Measurements from ENCODE around the gene LIG3. TPM values are rescaled to one million over a fixed set of nuclear protein-coding genes. Genes with fewer than 3 reads are reported as not detected.
"Not testable (repeated sequence)": the region's sequence is repeated elsewhere in the genome, so short reads cannot be mapped to it uniquely, and the experiment has no call there.

LIG3 gene
- polyA plus RNA-seq, 3 donors = 32.3 to 38.5 (median 38.1) TPM

DNA sequence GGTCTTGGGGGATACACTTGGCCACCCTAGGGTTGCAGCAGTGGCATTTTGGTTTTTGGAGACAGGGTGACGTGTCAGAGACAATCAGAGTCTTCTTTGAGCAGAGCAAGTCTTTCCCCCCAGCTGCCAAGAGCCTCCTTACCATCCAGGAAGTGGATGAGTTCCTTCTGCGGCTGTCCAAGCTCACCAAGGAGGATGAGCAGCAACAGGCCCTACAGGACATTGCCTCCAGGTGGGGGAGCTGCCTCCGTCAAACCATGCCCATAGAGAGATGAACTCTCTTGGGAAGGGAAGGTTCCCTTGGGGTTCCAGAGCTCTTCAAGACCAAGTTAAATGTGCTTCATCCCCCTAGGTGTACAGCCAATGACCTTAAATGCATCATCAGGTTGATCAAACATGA lies 11.3 kb downstream of the LIG3 start:
- no peak for DNase-seq (ENCODE audit: extremely low read depth in 1 of 11, low read depth in 9 of 11, low spot score in 4 of 11)

DNA sequence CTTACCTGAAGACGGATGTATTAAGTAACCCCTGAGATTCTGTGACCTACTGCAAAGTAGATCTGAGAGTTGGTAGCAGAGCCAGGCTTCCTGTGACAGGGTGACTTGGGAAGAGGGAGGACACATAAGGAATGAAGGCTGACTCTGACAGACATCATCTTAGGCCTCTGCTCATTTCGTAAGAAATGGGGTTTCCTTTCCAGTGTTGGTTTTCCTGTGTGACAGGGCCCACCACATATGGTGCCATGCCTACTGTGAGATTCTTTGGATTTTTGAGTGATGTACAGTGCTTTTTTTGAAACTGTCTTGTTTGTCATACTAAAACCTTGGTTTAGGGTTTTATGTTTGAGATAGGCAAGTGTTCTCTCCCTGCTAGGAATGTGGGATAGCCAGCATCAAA lies 12.7 kb downstream of the LIG3 start:
- no peak for DNase-seq (ENCODE audit: extremely low read depth in 1 of 11, low read depth in 9 of 11, low spot score in 4 of 11)

DNA sequence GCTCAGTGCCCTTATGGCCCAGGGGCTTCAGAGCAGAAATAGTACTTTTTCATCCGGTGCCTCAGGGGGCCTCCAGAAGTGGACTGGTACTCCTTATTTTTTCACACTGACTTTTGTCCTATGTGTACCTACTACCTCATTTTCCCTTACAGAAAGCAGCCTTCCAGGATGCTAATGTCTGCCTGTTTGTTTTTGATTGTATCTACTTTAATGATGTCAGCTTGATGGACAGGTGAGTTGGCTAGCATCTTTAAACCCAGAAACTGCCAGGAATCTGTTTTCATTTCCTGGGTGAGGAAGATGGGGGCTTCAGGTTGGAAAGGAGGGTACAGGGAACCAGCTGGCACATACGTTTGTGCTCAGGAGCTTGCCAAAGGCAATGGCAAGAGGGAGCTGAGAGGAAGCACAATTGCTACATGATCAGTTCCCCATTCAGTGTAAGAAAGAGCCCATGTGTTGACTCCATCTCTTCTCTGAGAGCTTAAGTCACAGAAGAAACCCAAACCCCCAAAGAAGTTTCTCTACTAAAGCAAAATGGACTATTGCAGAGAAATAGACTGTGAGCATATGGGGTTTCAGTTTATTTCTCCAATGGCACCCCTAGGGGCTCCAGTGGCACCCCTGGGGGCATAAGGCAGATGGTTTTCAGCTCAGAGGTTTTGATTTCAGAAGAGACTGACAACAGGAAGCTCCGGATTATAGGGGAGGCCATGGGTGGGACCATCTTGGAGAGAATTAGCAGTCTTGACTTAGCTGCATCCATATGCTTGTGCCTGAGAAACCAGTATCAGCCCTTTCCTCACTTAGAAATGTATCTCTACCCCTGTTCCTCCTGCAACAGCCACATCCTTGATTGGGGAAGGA lies 16.3 kb downstream of the LIG3 start:
- DNase-seq (ENCODE audit: extremely low read depth in 1 of 11, low read depth in 9 of 11, low spot score in 4 of 11) = no peak

DNA sequence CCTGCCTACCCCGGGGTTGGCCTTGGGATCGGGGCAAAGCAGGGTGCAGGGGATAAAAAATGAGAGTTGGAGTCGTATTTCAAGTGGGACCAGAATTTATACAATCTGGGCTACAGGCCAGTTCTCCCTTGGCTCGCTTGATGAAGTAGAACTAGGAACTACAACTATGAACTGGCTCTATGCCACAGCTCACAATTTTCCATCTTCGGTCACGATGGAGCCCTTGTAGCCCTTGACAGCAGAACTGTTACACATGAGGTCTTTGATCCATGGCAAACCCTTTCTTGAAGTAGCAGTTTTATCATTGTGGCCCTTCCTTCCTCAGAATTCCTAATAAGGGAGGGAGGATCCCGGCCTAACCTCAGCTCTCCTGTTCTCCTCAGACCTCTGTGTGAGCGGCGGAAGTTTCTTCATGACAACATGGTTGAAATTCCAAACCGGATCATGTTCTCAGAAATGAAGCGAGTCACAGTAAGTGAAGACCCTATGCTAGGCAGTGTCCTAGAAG lies 17.1 kb downstream of the LIG3 start:
- peak; percentile 55 to 86 (median 69) for DNase-seq (ENCODE audit: extremely low read depth in 1 of 11, low read depth in 9 of 11, low spot score in 4 of 11)

DNA sequence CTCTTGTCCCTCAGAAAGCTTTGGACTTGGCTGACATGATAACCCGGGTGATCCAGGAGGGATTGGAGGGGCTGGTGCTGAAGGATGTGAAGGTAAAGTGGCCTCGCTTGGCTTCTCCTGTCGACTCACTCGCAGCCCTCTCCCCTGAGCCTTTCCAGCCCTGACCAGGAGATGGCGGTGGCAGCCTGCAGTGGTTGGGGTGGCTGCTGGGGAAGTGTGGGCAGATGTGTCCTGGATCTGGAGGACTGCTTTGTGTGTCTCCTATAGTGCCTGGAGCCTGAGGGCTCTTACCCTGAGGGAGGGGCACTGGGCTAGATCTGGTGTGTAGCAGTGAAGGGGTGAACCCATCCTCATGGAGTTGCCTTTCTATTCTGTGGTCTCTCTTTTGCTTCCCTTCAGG lies 17.9 kb downstream of the LIG3 start:
- DNase-seq (ENCODE audit: extremely low read depth in 1 of 11, low read depth in 9 of 11, low spot score in 4 of 11) = peak in 1 of 11 donors; percentile 27

DNA sequence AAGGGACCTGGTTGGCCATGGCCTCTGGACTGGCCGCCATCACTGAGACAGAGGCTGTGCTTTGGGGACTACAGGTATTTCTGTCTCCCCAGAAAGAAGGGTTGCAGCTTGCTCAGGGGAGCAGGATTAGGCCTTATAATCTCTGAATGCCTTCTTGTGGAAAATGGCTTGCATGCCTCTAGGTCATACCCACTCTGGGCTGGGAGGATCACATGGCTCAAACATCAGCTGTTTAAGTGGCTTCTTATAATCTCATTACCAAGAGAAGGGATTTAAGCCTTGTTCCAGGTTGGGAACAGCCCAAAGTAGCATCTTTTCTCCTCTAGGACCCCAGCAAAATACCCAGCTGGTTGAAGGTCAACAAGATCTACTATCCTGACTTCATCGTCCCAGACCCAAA lies 19.1 kb downstream of the LIG3 start:
- no peak for DNase-seq (ENCODE audit: extremely low read depth in 1 of 11, low read depth in 9 of 11, low spot score in 4 of 11)

DNA sequence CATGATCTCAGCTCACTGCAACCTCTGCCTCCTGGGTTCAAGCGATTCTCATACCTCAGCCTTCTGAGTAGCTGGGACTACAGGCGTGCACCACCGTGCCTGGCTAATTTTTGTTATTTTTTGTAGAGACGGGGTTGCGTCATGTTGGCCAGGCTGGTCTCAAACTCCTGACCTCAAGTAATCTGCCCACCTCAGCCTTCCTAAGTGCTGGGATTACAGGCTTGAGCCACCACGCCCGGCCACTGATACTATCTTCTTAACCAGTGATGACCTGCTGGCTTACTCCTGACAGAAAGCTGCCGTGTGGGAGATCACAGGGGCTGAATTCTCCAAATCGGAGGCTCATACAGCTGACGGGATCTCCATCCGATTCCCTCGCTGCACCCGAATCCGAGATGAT lies 20.7 kb downstream of the LIG3 start:
- not testable (repeated sequence) for DNase-seq (ENCODE audit: extremely low read depth in 1 of 11, low read depth in 9 of 11, low spot score in 4 of 11)

DNA sequence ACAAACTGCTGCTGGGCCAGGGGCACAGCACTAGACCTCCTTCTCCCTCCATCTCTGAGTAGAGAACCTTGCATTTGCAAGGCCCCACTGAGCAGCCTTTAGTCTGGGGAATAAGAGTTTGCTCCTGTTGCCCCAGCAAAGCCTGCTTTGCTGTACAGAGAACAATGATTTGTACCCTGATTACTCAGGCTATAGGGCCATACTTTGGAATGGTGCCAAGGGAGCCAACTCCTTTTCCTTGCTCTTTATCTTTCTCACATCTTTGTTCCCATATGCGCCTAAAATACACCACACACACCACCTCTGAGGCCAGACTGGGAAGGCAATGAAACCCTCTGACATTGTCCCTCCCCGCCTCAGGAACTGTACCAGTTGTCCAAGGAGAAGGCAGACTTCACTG lies 21.2 kb downstream of the LIG3 start:
- no peak for DNase-seq (ENCODE audit: extremely low read depth in 1 of 11, low read depth in 9 of 11, low spot score in 4 of 11)

DNA sequence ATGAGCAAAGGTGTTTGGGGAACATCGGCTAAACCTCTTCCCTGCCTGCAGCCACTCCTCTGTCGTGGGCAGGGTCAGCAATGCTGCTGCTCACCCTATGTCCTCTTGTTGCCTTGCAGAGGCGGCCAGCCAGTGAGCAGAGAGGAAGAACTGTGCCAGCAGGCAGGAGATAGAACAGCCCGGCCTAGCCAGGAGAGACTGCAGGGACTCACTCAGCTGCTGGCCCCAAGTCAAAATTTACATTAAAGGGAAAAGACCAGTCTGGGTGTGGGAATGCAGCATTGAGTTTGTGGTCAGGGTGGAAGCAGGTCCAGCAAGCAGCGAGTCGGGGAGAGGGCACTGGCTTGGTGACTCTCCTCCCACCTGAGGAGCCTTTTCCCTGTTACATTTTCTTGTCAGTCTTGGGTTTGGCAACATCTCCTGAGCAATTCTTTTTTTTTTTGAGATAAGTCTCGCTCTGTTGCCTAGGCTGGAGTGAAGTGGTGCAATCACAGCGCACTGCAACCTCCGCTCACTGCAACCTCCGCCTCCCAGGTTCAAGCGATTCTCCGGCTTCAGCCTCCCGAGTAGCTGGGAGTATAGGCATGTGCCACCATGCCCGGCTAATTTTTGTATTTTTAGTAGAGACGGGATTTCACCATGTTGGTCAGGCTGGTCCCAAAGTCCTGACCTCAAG lies 22.7 kb downstream of the LIG3 start:
- DNase-seq (ENCODE audit: extremely low read depth in 1 of 11, low read depth in 9 of 11, low spot score in 4 of 11) = no peak

DNA sequence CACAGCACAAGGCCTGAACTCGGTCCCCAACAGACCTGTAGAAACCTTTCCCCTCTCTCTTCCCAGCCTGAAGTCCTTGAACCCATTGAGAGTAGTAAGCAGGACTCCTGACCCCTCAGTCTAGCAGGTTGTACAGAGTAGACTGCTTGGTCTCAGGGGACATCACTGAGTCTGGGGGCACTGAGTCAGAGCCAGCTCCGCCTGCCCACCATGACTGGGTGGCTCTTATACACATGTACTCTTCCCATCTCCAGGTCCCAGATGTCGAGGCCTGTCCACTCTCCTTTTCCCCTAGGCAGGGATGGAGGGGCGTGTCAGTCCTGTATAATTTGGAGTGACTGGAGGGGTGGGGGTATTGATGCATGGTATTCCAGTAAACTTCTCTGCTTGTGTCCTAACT lies 23.5 kb downstream of the LIG3 start:
- no peak for DNase-seq (ENCODE audit: extremely low read depth in 1 of 11, low read depth in 9 of 11, low spot score in 4 of 11)

DNA sequence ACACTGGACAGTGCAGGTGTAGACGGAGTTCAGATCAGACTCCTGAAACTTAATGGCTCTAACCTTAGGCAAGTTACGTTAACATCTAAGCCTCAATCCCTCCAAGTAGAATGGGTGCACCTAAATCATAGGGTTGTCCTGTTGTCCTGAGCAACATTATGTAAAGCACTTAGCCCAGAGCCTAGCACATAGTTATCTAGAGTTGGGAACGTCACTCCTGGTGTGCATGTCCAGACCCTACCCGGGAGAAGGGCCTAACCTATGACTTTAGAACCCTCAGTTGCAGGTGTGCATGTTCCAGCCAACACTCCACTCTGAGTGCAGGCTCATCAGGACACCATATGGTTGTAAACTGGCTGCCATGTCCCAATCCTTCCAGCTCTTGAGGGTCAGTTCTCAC lies 26.0 kb downstream of the LIG3 start:
- DNase-seq (ENCODE audit: extremely low read depth in 1 of 11, low read depth in 9 of 11, low spot score in 4 of 11) = no peak

DNA sequence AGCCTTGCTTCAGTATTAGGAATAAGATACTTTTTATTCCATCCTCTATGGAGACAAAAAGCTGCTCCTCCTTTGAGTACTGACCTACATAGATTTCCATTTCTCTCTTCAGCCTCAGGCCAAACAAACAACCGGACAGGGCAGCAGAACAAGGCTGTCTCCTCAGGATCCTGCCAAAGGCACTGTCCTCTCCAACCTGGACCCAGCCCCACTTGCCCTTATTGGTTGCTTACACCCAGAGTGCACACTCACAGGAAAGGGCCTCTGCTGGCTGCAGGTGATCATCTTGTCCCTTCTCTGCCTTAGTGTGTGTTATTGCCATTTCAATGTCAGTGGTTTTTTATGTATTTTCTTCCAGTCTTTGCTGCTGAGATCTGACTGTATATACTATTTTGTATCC lies 26.6 kb downstream of the LIG3 start:
- DNase-seq (ENCODE audit: extremely low read depth in 1 of 11, low read depth in 9 of 11, low spot score in 4 of 11) = no peak

DNA sequence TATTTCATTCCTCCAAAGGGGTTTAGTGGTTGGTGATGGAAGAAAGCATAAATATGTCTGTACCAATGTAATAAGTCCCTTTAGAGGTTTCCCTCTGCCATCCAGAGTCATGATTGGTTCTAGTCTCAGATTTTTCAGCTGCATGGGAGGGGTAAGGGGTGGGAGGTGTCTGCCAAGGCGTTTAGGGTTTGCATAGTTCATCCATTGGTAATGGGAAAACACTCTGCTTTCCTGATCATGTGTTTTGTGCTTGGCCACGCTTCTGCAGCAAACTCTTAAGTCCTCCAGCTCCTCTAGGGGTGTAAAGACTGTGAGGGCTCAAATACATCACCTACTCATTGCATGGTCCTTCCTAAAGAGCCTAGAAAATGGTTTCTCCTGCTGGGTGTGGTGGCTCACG lies 29.8 kb downstream of the LIG3 start:
- no peak for DNase-seq (ENCODE audit: extremely low read depth in 1 of 11, low read depth in 9 of 11, low spot score in 4 of 11)

DNA sequence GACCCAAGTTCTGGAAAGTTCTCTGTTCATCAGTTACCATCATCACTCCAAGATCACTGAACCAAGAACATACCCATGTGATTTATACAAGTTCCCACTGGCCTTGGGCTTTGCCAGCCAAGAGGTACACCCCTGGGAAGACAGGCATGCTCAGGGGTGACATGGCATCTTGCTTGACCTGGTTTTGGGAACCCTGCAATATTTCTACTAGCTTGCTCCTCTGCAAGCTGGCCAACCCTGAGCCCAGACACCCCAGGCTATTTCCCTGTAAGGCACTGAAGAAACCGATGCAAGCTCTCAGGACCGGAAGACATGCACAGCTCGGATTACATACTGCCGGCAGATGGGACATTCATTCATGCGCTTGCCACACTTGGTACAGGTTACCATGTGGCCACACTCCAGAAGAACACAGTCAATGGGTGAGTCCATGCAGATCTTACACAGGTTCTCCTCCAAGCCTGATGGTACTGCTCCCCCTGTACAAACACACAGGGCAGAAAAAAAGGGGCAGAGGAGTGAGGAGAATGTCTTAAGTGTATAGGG lies 31.4 kb downstream of the LIG3 start:
- DNase-seq (ENCODE audit: extremely low read depth in 1 of 11, low read depth in 9 of 11, low spot score in 4 of 11) = no peak

DNA sequence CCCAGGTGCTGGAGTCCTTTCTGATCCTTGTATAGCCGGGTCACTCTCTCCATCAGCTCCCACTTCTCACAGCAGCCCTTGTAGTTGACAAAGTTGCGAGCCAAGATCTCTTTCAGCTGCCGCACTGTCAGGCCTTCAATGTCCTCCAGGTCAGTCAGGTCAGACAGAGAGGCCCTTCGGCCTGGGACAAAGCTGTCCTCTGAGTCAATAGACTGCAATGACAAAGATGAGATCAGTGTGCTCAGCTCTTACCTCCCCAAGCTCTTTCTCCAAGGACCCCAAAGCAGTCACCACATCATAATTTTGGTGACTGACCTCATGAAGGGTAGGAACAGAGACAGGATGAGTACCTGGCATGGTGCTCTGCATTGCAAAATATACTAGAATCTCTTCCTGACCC lies 36.1 kb downstream of the LIG3 start:
- no peak for DNase-seq (ENCODE audit: extremely low read depth in 1 of 11, low read depth in 9 of 11, low spot score in 4 of 11)

DNA sequence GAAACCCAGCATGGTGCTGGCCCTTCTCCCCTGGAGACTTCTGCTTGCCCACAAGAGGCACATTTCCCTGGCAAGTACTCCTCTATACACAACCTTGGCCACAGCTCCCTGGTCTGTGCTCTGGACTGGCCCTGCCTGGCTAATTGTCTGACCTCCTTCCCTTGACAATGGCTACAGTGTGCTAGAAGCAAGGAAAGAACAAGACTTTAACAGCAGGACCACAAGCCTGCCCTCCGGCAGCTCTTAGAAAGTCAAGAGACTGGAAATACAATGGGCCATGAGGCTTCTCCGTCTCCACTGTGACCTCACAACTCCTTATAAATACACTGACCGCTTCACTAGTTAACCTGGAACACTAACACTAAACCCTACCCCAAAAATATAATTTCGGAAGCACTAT lies 36.7 kb downstream of the LIG3 start:
- no peak for DNase-seq (ENCODE audit: extremely low read depth in 1 of 11, low read depth in 9 of 11, low spot score in 4 of 11)

DNA sequence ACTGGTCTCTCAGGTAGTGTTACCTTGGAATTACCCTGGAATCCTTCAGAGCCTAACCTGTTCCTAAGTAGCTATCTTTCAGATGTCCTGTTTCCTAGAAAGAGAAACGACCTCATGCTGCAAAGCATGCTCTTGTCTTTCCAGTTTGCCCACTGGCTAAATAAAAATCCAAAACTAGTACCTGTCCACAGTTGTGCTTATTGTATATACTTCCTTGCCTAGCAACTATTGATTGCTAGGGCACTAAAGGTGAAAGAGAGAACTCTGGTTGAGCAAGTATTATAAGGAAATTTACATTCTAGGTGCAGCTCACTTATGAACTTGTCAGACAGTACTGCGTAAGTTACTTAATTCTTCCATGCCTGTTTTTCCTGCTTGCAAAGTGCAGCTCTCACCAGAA lies 38.5 kb downstream of the LIG3 start:
- no peak for DNase-seq (ENCODE audit: extremely low read depth in 1 of 11, low read depth in 9 of 11, low spot score in 4 of 11)

DNA sequence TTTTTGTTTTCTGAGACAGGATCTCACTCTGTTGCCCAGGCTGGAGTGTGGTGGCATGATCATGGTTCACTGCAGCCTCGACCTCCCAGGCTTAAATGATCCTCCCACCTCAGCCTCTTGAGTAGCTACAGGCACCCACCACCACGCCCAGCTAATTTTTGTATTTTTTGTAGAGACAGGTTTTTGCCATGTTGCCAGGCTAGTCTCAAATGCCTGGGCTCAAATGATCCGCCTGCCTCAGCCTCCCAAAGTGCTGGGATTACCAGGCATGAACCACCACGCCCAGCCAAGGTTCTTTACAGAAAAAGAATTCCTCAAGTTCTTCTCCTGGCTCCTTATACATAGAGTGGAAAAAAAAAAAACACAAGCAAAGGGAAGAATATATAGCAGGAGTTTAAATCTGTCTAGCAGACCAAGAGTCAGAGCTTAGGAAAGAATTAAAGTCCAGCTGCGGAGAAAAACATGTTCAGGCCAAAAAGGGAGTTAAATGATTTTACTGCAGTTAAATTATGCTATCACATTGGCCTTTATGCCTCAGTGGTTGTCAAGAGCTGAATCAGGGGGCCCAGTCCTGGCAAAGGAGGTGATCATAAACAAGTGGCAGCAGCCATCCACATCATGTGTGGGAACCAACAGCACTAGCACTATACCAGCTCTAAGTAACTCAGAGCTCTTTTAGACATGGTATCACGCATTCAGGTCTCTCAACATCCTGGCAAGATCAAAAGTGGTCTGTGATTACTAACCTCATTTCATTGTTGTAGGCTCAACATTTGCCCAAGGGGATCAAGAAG lies 39.3 kb downstream of the LIG3 start:
- peak in 1 of 11 donors; percentile 3 for DNase-seq (ENCODE audit: extremely low read depth in 1 of 11, low read depth in 9 of 11, low spot score in 4 of 11)

All from renal cortex interstitium (tissue), 11 donors.